ENCODE data around the gene MAST1.
"Not testable (repeated sequence)": the region's sequence is repeated elsewhere in the genome, so short reads cannot be mapped to it uniquely, and the experiment has no call there.

The MAST1 gene

DNA sequence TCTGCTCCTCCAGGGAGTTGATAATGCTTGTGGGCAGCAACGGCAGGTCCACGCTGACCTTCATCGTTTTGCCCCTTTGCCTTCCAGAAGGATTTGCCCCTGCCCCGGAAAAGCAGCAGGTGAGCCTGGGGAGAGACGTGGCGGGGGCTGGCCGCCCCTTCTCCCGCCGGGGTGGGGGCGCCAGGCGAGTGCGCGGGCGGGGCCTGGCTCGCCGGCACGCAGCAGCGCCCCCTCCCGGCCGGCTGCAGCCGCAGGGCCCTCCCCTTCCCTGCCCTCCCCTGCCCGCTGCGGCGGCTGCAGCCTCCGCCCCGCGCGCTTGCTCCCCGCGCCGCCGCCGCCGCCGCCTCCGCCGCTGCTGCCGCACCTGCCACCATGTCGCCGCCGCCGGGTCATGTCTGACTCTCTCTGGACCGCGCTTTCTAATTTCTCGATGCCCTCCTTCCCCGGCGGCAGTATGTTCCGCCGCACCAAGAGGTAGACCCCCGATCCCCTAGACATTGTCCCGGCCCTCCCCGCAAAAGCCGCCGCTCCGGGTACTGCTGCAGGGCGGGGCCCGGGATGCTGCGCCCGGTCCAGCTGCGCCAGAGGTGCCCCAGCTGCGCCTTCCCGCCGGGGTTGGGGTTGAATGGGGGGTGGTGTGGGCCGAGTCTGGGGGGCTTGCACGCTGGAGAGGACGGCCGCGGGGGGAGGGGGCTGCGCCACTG lies at the start of gene MAST1:
MAST1 (plus strand) TSS at position 334 of the 704 bp plus-strand sequence; CDS start at position 392, 58 bp downstream.
- peak; percentile 49 for DNase-seq (ENCODE audit: low read depth, low spot score)

DNA sequence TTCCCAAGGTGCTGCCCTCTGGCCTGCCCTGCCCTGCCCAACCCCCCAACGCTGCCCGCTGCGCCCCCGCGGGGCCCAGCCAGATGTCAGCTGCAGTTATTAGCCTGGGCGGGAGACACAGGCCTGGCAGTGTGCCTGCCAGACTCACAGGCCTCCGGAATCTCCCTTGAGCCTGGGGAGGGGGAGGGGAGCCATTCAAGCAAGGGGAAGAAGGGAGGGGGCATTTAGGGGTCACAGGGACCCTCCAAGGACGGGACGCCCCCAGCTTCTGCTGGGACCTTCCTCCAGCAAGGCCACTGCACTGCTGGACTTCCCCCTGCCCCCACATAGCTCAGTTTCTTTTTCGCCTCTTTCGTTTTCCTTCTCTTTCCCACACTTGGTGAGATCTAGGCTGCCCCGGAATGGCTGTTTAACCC lies 49.6 kb upstream of the MAST1 start:
- DNase-seq (ENCODE audit: low read depth, low spot score): peak; percentile 65

DNA sequence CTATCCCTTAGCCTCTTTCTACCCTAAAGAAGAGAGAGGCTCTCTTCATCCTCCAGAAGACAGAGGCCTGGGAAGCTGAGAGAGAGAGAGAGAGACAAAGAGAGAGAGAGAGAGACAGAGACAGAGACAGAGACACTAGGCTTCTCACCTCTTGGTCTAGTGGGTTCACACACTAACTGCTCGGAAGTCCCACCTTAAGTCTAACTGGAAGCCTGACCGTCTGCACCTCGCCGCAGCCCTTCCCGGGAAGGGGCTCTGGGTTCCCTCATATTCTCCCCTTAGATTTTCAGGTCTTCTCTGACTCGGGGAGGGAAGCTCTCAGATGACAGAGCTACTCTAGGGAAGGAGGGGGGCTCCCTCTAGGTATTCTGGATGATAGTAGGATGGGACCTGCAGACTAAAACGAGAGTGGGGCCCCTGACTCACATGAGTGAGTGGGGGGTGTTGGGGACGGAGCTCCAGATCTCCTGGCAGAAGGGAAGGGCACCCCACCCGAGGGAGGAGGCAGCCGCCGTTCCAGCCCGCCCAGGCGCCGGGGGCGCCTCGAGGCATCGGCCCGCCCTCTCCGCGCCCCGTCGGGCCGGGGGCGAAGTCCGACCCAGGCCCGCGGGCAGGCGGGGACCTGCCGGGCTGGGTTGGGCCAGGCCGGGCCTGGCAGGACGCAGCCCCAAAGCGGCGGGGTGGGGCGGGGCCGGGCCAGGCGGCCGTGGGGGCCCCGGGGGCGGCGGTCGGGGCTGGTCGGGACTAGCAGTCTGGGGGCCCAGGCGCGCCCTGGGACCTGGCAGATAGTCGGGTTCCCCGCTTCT lies 49.0 kb upstream of the MAST1 start:
- no peak for DNase-seq (ENCODE audit: low read depth, low spot score)

DNA sequence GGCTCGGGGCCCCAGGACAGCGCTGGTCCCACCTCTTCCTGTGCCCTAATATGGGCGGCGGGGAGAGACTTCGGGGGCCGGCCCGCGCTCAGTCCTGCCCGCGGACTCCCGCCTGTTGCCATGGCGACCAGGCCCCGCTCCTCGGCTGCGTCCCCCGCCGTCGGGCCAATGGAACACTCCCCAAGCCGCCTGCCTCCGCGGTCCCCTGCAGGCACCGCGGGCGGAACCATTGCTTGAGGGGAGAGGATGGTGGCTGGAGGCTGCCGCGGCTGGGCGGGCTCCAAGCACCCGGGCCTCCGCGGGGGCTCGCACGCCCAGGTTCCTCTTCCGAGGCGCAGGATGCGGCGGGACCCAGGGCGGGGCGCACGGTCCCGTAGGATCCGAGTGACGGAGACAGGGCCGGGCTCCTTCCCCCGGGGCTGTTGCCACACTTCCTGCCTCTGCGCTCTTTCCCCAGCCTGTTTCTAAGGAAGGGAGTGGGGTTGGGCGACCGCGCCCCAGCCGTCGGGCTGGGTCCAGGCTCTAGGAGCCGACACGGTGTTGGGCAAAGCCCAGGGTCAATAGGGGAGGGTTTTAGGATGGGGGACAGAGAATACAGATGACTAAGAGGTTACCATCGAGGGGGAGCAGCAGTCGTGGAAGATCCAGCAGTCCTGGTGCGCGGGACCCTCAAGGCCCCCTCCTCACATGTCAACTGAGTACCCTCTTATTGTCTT lies 48.3 kb upstream of the MAST1 start:
- peak; percentile 95 for DNase-seq (ENCODE audit: low read depth, low spot score)

DNA sequence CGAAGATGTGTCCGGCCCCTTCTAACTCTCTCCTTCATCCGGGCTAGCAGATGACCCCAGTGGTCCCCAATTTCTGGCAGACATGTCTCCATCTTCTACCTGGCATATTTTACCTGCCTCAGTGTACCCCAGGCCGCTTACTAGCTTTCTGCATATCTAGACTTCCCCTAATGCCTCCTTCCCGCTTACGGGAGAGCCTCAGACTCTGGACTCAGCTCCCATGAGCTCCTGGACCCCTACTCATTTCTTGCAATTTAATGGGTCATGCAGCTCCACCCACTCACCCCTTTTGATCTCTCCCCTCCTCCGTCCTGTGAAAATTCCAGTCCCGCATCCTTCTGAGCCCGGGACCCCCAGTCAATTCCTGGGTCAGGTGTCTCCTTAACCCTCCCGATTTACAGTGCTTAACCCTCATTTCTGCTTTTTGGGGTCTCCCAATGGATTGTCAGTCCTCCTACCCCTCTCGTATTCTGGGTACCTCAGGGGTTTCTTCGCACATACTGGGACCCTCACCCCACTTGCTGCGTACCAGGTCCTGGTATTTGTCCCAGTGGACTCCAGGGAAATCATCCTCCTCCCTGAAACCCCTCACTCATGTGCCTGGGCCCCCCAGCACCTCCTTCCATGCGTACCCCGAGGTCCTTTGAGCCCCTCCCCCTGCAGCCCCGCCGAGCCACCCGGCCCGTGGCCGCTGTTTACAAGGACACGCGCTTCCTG lies 47.5 kb upstream of the MAST1 start:
- no peak for DNase-seq (ENCODE audit: low read depth, low spot score)

DNA sequence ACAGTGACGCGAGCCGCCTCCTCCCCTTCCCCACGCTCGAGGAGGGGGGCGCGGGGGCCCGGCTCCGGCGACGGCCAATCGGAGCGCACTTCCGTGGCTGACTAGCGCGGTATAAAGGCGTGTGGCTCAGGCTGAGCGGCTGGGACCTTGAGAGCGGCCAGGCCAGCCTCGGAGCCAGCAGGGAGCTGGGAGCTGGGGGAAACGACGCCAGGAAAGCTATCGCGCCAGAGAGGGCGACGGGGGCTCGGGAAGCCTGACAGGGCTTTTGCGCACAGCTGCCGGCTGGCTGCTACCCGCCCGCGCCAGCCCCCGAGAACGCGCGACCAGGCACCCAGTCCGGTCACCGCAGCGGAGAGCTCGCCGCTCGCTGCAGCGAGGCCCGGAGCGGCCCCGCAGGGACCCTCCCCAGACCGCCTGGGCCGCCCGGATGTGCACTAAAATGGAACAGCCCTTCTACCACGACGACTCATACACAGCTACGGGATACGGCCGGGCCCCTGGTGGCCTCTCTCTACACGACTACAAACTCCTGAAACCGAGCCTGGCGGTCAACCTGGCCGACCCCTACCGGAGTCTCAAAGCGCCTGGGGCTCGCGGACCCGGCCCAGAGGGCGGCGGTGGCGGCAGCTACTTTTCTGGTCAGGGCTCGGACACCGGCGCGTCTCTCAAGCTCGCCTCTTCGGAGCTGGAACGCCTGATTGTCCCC lies 46.8 kb upstream of the MAST1 start, which contains the start of gene JUNB:
JUNB (plus strand) TSS at position 142 of the 706 bp plus-strand sequence; CDS start at position 428, 286 bp downstream.
- DNase-seq (ENCODE audit: low read depth, low spot score): peak; percentile 91

DNA sequence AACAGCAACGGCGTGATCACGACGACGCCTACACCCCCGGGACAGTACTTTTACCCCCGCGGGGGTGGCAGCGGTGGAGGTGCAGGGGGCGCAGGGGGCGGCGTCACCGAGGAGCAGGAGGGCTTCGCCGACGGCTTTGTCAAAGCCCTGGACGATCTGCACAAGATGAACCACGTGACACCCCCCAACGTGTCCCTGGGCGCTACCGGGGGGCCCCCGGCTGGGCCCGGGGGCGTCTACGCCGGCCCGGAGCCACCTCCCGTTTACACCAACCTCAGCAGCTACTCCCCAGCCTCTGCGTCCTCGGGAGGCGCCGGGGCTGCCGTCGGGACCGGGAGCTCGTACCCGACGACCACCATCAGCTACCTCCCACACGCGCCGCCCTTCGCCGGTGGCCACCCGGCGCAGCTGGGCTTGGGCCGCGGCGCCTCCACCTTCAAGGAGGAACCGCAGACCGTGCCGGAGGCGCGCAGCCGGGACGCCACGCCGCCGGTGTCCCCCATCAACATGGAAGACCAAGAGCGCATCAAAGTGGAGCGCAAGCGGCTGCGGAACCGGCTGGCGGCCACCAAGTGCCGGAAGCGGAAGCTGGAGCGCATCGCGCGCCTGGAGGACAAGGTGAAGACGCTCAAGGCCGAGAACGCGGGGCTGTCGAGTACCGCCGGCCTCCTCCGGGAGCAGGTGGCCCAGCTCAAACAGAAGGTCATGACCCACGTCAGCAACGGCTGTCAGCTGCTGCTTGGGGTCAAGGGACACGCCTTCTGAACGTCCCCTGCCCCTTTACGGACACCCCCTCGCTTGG lies 46.1 kb upstream of the MAST1 start:
- peak; percentile 78 for DNase-seq (ENCODE audit: low read depth, low spot score)

DNA sequence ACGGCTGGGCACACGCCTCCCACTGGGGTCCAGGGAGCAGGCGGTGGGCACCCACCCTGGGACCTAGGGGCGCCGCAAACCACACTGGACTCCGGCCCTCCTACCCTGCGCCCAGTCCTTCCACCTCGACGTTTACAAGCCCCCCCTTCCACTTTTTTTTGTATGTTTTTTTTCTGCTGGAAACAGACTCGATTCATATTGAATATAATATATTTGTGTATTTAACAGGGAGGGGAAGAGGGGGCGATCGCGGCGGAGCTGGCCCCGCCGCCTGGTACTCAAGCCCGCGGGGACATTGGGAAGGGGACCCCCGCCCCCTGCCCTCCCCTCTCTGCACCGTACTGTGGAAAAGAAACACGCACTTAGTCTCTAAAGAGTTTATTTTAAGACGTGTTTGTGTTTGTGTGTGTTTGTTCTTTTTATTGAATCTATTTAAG lies 45.4 kb upstream of the MAST1 start:
- no peak for DNase-seq (ENCODE audit: low read depth, low spot score)

DNA sequence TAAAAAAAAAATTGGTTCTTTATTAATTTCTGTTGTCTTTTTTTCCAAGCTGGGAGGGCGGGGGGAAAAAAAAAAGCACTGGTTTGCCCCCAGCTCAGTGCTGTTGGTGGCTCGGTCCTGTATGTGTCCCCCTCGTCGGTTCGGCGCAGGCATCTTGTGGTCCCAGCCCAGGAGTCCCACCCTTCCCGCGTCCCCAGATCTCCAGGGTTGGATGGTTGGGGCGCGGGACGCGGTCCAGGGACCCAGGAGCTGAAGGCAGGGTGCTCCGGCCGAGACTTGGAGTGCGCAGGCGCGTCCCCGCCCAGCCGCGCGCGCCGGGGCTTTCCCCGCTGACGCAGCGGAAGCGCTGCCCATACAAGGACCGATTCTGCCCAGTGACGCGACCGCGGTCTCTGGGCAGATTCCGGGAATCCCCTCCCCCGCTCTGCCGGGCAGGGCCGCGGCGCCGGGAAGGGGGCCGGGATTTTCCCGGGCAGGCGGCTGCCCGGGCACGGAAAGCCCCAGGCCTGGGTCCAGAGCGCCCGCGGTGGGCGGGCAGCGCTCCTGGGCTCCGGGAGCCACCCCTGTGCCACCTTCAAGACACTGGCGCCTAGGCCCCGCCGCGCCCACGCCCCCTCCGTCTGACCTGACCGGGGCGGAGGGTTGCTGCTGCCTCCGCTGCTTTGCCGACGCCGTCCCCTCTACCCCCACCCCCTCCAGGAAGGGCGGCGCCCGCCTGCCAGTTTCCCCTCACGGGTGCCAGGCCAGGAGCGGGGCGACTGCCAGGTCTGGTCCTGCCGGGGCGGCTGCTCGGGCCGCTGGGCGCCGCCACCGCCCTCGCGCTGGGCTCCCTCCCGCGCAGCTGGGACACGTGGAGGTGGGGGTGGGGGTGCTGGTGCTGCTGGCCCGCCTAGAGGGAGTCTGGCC lies 44.8 kb upstream of the MAST1 start:
- peak; percentile 95 for DNase-seq (ENCODE audit: low read depth, low spot score)

DNA sequence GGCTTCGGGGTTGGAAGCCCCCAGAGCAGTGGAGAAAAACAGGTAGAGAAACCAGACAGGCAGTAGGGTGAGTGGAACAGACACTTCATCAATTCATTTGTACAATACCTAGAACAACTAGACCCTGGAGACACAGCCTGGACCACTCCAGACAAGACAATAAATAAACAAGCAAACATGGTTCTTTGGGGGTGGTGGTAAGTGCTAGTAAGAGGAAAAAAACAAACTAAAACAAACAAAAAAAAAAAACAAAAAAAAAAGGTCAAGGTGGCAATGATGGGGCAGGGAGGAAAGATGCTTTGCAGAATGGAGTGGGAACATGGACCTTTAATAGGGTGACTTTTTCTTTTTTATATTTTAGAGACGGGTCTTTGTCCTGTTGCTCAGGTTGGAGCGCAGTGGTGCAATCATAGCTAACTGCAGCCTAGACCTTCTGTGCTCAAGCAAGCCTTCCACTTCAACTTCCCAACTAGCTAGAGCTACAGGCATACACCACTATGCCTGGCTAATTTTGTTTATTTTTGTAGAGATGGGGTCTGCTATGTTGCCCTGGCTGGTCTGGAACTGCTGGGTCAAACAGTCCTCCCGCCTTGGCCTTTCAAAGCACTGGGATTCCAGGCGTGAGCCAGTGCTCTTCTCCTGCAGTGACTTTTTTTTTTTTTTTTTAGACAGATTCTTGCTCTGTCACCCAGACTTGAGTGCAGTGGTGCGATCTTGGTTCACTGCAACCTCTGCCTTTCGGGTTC lies 43.9 kb upstream of the MAST1 start:
- no peak for DNase-seq (ENCODE audit: low read depth, low spot score)

DNA sequence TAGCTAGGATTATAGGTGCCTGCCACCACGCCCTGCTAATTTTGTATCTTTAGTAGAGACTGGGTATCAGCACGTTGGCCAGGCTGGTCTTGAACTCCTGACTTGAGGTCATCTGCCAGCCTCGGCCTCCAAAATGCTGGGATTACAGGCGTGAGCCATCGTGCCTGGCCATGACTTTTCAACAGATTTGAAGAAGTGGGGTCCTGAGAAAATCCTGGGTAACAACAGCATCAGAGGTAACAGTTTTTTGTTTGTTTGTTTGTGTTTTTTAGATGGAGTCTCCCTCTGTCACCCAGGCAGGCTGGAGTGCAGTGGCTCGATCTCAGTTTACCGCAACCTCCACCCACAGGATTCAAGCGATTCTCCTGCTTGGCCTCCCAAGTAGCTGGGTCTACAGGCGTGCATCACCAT lies 43.3 kb upstream of the MAST1 start:
- no peak for DNase-seq (ENCODE audit: low read depth, low spot score)

DNA sequence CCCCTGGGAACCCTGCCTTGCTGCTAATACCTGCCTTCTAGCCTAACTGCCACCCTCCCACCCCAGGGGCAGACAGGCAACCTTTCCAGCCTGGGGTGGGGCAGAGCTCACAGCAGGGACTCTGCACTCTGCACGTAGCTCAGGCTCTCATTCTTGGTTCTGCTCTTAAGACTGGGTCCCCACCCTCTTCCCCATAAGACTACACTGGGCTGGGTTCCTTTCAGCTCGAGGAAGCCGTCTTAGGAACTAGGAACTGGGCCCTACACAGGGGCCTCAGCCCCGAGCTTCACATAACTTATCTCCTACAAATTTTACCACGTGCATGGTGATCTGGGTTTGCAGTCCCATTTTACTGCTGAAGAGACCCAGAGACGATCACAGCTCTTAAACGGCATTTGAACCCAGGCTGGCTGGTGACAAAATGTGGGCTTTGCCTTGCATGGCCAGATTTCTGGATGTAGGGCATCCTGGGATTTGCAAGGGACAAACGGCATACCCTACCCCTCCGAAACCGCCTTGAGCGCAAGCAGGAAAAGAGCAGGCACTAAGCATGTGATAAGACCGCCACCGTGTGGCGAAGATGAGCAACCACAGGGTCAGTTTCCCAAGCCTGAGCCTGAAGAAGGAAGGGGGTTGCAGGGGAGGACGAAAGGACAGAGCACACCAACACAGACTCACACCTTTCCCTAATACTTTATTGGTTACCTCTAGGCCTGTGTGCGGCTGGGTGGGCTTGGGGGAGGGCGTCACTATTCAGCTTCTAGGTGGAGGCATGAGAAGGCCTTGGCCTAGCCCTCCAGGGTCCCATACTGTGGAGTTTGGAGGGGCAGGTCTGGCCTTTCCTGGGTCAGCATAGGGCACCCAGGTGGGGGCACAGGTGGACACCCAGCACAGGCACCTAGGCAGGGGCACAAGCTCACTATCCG lies 41.9 kb upstream of the MAST1 start:
- peak; percentile 92 for DNase-seq (ENCODE audit: low read depth, low spot score)

DNA sequence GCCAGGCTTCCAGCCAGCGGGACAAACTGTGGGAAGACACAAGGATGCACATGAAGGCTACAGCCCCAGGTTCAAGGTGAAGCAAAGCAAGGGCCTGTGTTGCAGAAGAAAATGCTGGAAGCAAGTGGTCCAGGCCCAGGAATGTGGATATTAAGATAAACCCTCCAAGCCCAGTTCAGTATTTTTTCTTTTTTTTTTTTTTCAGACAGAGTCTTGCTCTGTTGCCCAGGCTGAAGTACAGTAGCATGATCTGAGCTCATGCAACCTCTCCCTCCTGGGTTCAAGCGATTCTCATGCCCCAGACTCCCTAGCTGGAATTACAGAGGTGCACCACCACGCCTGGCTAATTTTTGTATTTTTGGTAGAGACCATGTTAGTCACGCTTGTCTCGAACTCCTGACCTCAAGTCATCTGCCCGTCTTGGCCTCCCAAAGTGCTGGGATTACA lies 41.2 kb upstream of the MAST1 start:
- no peak for DNase-seq (ENCODE audit: low read depth, low spot score)

DNA sequence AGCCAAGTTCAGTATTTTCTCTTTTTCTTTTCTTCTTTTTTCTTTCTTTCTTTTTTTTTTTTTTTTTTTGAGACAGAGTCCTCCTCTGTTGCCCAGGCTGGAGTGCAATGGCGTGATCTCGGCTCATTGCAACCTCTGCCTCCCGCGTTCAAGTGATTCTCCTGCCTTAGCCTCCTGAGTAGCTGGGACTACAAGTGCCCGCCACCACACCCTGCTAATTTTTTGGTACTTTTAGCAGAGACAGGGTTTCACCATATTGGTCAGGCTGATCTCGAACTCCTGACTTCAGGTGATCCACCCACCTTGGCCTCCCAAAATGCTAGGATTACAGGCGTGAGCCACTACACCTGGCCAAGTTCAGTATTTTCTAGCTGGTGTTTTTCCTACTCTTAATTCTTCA lies 40.7 kb upstream of the MAST1 start:
- not testable (repeated sequence) for DNase-seq (ENCODE audit: low read depth, low spot score)

DNA sequence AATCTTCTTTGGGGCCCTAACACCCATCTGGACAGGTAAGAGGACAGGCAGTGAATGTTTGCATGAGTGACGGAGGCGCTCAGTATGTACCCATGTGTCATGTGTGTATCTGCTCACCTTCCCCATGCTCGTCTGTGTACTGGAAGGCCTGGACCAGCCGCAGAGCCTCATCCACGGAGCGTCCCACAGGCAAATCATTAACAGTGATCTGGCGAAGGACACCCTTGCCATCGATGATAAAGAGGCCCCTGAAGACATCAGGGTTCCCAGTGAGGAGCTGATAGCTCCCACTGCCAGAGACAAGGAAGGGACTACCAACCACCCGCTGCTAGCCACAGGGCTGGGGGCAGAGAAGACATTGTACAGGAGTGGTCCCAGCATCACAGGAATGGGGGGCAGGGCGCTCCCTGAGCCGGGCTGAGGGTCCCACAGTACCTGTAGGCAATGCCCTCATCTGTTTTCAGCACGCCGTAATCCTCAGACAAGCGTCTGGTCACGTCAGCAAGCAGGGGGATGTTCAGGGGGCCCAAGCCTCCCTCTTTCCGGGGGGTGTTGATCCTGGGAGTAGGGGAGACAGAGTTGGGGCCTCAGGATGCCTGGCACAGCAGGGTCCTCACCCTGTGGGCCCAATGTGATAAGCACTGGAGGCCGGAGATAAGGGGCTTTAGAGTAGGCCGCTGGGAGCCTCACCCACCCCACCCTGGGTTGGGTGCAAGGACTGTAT lies 38.4 kb upstream of the MAST1 start:
- DNase-seq (ENCODE audit: low read depth, low spot score): no peak

DNA sequence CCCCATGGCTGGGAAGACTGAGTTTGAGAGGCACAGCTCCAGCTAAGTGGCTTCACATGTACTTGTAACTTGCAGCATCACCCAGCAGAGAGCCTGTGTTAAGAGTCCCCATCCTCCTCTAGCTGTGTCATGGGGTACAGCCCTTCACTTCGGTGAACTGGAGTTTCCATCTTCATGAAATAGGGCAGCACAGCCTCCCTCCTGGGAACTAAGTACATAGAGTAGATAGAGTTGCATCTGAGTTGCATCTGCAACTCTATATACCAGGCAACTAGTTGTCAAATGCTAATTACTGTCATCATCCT lies 37.9 kb upstream of the MAST1 start:
- DNase-seq (ENCODE audit: low read depth, low spot score): no peak

Measured in ELF-1 (cell line).